PC-9 (cell line): ENCODE data around the gene PTBP2.

Source experiments
- EZH2 ChIP-seq: fragments of 200-600 bp; sonication (generic); IDR thresholded peaks from 2 replicates; pipeline ENCODE4 v1.8.0; 2017; ENCODE audit warnings: antibody characterized with exemption, low read depth
- TF ChIP-seq, protein P1 (sequence below): fragments of 200-600 bp; sonication (generic); conservative IDR thresholded peaks from 2 replicates; pipeline ENCODE4 v1.6.1; 2017; ENCODE audit warnings: mixed run types, antibody characterized with exemption, mild to moderate bottlenecking, moderate library complexity

DNA sequence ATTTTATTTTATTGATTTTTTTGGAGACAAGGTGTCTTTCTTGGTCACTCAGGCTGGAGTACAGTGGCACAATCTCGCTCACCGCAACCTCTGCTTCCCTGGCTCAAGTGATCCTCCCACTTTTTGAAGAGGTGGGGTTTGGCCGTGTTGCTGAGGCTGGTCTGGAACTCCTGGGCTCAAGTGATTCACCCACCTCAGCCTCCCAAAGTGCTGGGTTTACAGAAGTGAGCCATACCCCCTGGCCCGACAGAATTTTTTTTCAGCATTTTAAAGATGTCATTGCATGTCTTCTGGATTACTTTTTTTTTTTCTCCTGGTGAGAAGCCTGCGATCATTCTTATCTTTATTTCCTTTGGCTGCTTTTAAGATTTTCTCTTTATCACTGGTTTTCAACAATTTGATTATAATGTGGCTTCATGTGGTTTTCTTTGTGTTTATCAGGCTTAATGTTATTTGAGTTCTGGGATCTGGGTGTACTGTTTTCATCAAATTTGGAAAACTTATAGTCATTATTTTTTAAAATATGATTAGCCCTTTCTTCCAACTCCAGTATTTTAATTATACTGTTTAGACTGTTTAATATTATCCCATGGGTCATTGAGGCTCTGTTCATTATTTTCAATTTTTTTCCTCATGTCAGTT lies 23.1 kb upstream of the PTBP2 start:
- TF ChIP-seq, protein P1, sequence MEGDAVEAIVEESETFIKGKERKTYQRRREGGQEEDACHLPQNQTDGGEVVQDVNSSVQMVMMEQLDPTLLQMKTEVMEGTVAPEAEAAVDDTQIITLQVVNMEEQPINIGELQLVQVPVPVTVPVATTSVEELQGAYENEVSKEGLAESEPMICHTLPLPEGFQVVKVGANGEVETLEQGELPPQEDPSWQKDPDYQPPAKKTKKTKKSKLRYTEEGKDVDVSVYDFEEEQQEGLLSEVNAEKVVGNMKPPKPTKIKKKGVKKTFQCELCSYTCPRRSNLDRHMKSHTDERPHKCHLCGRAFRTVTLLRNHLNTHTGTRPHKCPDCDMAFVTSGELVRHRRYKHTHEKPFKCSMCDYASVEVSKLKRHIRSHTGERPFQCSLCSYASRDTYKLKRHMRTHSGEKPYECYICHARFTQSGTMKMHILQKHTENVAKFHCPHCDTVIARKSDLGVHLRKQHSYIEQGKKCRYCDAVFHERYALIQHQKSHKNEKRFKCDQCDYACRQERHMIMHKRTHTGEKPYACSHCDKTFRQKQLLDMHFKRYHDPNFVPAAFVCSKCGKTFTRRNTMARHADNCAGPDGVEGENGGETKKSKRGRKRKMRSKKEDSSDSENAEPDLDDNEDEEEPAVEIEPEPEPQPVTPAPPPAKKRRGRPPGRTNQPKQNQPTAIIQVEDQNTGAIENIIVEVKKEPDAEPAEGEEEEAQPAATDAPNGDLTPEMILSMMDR, result no peak
- no peak for TF ChIP-seq EZH2
